GM21515 (cell line): ENCODE results near the gene SFTA2.
"Not testable (repeated sequence)": the region's sequence is repeated elsewhere in the genome, so short reads cannot be mapped to it uniquely, and the experiment has no call there.

Experiments
- ATAC-seq: cut with Tn5 transposase; IDR thresholded peaks from one replicate; pipeline ENCODE4 v1.9.1; 2021; ENCODE audit not compliant: unreplicated experiment

The SFTA2 gene

DNA sequence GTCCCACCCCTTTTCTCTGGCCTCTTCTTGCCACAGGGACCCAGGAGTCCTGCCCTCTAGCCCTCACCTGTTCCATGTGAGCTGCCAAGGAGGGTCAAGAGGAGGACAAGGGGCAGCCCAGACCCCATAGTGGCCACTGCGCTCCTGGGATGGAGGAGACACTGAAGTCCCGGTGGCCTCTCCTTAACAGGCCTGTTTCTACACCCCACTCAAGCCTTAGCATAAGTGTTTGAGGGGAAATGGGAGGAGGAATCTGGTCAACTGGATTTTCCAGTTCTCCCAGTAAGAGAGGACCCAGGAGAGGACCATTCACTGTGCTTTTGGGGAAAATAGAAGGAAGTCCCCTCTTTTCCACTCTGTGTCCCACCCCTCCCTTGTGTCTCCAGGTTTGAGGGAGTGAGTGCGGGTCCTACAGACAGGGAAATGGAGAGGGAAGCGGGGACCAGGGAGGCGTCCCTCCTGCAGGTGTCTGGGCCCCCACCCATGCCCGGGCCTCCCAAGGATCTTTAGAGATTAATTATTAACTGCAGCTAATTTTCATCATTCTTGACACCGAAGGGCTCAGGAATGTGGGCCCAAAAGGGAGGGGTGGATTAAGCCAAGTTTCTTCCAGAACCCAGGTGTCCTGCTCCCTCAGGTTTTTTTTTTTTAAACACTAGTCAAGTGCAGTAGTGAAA lies at the start of gene SFTA2:
Gene SFTA2 (minus strand): TSS at position 202 of the 677 bp plus-strand sequence. CDS start 74 bp downstream, at position 128.
- no peak for ATAC-seq

DNA sequence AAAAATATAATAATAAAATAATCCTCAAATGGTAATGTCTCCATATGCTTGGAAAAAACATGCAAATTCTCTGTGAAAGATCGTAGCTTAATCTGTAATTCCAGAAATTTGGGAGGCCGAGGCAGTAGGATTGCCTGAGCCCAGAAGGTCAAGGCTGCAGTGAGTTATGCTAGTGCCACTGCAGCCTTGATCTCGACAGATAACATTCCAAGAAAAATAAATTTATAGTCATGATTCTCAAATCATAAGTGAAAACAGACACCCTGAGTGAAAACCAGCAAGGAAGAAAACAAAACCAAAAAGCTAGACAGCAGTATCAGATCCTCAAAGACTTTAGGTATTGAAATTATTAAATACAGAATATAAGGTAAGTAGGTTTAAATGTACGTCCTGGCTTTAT lies 47.7 kb upstream of the SFTA2 start:
- no peak for ATAC-seq

DNA sequence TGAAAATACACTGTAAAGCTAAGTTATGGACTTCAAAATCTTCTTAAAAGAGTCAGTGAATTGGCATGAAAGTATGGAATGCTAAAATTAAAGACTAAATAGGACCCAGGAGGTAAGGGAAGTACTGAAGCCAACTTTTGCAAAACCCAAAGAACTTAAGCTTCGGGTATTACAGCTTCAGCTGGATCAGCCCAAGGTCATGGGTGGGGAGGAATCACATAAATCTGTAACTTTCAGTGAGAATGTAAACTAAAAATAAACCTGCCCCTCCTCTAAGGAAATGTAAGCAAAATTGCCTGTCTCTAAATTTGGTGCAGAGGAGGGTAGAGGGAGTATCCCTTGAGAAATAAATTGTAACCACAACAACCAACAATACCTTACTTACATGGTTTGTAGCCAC lies 47.2 kb upstream of the SFTA2 start:
- ATAC-seq, result no peak

DNA sequence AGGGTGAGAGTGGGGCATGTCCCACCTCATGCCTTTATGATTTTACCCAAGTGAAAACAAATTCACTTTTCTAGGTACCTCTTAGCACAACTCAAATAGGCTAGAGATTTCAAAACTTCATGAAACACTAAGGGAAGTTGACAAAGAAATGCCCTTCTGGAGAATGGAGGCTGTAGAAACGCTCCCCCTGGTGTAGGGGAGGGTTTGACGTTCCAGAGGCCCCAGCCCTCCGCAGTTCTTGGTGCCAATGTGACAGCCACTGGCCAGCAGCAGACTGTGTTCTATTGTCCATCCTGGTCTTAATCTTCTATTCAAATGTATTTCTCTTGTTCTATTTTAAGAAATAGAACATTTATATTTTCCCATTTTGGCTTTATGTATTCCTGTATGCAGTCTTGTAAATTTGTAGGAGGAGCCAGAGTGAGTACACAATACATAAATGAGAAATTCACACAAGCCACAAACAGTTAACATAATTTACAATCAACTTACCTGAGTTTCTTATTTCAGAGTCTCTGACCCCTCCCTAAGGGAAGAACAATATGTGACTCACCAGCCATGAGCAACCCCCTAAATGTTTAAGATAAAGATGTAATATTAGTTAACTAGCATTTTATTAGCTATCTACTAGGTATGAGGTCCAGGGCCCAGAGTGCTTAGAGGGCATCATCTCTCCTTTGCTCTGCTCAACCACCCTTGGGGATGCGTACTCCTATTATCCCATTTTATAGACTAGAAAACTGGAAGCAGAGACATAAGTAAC lies 42.7 kb upstream of the SFTA2 start:
- ATAC-seq, result no peak

DNA sequence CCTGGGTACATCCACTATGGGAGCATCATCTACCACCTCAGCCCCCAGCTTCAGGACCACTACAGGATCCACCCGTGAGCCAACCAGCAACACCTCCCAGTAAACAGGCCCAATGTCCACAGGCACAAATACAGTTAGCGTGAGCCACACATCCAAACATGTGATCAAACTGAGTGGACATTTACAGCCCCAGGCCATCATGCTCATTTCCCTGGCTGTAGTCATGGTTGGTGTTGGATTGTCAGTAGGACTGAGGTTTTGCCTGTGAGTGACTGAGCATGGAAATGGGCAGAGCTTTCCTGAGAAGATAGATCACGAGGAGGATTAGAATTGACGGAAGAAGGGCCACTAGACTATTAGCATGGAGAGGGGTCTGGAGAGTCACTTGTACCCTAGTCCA lies 40.8 kb upstream of the SFTA2 start:
- ATAC-seq, result no peak

DNA sequence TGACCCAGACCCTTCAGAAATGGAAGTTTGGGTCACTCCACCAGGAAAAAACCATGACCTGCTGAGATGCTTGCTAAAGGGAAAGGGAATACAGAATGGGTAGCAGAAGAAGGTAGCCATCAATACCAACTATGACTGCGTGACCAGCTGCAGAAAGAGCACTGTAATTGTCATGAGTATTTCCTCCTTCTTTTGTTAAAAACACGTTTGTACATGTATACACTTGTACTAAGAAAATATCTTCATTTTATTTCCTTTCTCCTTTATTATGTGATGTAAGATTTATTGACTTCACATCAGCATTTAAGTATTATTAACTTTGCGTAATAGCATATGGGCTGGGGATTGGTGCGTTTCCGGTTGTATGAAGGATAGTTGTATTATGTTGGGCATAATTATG lies 39.0 kb upstream of the SFTA2 start:
- no peak for ATAC-seq

DNA sequence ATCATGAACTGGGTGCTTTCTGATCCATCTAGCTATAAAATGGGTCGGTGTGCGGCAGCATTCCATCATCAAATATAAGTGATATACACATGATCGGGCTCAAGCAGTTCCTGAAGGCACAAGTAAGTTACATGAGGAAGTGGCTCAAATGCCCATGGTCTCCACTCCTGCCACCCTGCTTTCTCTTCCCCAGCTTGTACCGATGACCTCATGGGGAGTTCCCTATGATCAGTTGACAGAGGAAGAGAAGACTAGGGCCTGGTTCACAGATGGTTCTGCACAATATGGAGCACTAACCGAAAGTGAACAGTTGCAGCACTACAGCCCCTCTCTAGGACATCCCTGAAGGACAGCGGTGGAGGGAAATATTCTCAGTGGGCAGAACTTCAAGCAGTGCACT lies 37.2 kb upstream of the SFTA2 start:
- not testable (repeated sequence) for ATAC-seq

DNA sequence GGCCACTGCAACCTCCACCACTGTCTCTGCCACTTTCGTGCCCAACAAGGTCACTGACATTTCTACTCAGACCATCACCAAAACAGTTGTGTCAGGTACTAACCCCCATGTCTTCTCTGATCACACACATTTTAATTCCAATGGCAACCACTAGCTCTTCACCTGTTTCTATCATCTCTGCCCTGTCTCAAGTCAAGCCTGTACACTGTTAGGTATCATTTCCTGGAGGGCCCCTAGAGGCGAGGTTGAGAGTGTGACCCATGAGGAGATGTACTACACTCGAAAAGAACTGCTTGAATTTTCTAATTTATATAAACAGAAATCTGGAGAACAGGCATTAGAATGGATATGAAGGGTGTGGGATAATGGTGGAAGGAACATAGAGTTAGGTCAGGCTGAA lies 34.2 kb upstream of the SFTA2 start:
- ATAC-seq, result no peak

DNA sequence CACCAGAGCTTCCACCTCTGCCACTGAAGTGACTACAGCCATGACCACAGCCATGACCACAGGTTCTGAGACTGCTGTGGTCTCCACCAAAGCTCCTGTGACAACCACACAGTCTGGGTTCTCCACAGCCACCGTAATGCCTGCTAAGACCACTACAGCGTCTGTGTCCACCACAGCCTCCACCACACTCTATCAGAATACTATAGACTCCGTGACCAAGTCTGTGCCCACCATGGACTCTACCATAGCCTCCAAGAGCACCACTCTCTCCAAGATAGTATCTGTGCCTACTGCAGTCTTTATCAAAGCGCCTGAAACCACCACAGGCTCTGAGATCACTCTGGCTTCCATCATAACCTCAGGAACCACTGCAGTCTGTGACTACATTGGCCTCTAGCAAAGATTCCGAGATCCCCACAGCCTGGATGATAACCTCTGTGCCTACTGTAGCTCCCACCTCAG lies 33.2 kb upstream of the SFTA2 start:
- ATAC-seq, result no peak

DNA sequence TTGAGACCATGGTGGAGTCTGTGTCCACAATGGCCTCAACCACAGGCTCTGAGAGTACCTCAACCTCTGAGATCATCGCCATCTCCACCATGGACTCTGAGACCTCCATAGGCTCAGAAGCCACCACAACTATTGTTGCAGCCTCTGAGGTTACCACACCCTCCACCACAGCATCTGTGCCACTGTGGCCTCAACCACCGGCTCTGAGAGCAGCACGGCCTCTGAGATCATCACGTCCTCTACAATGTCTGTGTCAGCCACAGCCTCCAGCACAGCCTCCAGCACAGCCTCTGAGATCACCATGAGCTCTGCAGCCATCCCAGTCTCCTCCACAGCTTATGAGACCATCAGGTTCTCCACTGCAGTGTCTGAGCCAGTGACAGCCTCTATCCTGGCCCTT lies 32.1 kb upstream of the SFTA2 start:
- ATAC-seq, result no peak

DNA sequence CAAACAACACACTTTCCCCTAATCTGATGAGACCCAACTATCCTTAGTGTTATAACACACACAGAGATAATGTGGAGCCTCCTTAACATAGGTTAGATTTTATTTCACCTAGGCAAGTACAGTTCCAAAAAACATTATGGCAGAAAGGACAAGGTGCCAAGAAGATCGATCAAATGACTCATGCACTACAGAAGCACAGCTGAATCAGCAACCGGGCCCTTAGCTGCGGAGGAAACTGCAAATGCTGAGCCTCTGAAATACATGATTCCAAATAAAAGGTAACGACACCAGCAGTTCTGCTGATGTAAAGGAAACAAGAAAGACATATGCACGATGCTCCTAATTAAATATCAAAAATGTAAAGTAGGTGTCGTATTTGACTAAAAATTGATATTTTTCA lies 31.7 kb upstream of the SFTA2 start:
- ATAC-seq, result no peak

DNA sequence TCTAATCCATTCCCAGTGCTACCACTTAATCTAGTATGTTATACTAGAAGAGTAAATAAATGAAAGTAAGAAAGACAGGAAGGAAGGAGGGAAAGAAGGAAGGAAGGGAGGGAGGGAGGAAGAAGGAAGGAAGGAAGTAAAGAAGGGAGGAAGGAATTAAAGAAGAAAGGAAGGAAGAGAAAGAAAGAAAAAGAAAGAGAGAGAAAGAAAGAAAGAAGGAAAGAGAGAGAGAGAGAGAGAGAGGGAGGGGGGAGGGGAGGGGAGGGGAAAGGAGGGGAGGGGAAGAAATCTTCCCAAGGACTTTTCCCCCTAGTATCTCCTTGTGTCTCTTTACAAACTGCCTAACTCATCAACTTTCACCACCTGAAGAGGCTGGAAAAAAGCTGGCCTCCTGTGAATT lies 30.7 kb upstream of the SFTA2 start:
- no peak for ATAC-seq

DNA sequence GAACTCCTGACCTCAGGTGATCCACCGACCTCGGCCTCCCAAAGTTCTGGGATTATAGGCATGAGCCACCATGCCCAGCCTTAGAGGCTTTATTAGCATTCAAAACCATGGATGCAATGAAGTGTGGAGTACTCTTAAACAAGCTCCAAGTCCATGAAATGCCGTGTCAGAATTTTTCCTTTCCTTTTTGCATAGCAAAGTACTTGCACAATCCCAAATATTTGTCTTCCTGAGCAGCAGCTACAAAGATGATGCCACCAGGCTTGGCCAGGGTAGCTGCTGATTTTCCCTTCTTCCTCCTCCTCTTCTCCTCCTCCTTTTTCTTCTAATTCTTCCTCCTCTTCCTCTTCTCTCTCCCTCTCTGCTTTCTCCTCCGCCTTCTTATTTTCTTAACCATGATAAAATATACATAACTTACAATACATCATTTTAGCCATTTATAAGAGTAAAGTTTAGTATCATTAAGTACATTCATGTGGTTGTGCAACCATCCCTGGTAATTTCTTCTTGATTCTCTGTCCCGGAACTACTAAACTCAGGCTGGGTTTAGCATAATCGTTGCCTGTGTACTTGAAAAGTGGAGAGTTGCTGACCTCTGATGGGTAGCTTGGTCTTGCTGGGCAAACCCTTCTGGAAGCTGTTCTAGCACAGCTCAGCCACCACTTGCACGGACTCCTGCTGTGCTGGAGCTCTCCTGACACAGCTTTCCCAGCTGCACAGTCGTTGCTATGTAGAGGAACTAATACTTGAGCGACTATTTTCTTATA lies 29.1 kb upstream of the SFTA2 start:
- no peak for ATAC-seq

DNA sequence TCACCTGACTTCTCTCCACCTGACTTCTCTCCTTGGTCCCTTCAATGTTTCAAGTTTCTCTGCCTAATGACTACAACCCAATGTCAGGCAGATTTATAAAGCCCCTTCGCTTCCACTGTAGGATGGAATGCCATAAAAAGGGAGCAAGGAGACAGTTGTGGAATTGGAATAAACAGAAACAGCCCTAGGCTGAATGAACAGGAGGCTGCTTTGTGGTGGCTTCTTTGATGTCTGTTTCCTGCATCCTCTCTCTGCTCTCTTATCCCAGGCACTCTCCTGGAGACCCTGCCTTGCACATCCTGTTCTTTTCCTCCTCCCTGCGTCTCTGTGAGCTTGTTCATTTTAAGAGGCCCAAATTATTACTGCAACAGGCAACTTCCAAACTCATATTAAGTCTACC lies 25.7 kb upstream of the SFTA2 start:
- no peak for ATAC-seq

DNA sequence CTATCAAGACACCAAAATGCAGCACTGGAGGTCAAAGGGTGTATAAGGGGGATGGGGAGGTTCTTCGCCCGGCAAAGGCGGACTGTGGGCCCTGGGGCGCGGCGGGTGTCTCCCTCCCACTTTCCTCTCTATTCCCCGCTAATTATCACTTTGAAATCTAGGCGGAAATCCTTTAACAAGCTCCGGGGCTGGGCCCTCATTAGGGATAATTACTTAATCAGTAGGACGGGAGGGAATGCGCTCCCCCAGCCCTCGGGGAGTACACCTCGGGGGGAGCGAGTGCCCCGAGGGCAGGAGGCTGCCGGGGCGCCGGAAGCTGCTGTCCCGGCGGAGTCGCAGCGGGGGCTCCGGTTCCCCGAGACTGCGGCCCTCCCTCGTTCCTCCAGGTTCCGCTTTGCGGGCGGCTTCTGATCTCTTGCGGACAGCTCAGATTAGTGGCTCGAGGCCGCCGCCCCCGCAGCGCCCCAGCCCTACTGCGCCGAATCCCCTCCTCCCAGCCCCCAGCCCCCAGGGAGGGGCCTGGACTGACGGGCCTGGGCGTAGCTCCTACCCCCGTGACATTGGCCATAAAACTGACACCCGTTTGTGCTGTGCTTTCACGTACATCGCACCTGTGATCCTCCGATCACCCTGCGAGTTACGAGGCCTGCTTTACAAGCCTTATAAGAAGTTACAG lies 23.5 kb upstream of the SFTA2 start:
- peak; percentile 69 for ATAC-seq

DNA sequence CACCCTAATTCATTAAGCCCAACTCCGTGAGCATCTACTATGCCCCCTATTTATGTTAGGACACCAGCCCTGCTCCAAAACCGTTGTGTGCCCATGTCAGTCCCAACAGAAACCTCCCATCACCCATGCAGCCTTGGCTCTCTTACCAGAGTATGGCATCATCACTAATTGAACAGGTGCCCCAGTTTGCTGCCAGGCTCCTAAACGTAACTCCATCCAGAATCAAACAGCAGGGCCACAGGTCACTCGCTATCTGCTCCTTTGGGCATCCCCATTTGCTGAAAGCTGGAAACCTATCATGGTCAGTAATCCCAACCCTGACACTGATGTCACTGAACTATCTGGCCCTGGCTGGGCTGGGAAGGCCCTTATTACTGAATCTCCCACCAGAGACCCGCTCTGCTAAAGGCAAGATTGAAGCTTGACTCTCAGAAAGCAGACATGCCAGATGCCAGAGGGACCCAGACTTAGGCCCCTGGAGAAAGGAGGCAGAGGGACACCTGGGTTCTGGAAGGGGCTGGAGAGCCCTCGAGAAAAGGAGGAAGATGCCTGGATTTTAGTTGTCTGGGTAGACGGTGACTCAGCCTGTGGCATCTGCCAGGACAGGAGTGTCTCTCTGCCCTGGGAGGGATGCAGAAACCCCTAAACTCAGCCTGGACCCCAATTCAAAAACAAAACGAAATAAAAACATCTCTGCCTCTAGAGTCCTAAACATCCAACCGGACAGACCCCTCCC lies 22.8 kb upstream of the SFTA2 start:
- ATAC-seq, result no peak

DNA sequence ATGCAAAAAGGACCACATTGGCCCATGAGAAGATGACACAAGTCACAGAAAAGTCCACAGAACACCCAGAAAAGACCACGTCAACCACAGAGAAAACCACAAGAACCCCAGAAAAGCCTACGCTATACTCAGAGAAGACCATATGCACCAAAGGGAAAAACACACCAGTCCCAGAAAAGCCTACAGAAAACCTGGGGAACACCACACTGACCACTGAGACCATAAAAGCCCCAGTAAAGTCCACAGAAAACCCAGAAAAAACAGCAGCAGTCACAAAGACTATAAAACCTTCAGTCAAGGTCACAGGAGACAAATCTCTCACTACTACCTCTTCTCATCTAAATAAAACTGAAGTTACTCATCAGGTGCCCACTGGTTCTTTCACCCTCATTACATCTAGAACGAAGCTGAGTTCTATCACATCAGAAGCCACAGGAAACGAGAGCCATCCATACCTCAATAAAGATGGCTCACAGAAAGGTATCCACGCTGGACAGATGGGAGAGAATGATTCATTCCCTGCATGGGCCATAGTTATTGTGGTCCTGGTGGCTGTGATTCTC lies 20.0 kb upstream of the SFTA2 start:
- no peak for ATAC-seq

DNA sequence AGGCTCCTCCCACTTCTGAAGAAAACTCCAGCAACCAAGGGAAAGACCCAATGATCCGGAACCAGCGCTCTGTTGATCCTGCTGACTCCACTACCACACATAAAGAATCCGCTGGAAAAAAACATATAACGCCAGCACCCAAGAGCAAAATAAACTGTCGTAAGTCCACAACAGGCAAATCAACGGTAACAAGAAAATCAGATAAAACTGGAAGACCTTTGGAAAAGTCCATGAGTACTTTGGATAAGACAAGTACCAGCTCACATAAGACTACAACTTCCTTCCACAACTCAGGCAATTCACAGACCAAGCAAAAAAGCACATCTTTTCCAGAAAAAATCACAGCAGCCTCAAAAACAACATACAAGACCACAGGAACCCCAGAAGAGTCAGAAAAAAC lies 16.8 kb upstream of the SFTA2 start:
- ATAC-seq, result no peak

DNA sequence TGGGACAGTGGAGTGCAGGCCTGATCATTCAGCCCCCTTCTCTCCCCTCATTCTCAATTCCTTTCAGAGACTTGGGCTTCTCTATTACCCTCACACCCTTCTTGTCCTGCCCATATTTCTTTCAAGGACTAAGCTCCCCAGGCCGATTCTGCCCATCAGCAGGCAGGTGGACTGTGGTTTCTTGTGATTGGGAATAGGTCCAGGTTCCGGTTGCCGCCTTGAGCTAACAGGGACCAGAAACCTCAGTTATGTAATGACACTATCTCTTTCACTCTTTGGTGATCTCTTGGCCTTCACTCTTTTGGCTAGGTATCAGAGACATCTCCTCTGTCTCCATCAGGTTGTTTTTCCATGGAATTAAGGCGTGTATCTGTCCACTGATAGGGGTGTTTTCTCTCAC lies 15.3 kb upstream of the SFTA2 start:
- no peak for ATAC-seq

DNA sequence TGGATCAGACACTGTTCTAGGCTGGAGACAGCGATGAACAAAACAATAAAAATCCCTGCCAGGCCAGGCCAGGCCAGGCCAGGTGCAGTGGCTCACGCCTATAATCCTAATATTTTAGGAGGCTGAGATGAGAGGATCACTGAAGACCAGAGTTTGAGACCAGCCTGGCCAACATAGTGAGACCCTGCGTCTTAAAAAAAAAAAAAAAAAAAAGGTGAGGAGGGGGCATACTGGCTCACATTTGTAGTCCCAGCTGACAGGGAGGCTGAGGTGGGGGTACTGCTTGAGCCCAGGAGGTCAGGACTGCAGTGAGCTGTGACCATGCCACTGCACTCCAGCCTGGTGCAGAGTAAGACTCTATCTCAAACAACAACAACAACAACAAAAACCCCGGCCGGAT lies 13.3 kb upstream of the SFTA2 start:
- no peak for ATAC-seq
